HFFc6 (cell line): ENCODE data around the gene HBEGF. TPM values are rescaled to one million over a fixed set of nuclear protein-coding genes. Genes with fewer than 3 reads are reported as not detected.

Experiments
- DNase-seq: peaks from one replicate; pipeline ENCODE4 v3.0.0-alpha.2; 2018
- H3K27ac Mint-ChIP-seq: 2 replicates; pipeline ENCODE4 v1.8.0; 2020; ENCODE audit warnings: mild to moderate bottlenecking, mixed read lengths
- H3K27me3 Mint-ChIP-seq: 2 replicates; pipeline ENCODE4 v1.8.0; 2021; ENCODE audit warnings: mild to moderate bottlenecking, moderate library complexity, mixed read lengths; ENCODE audit not compliant: insufficient read depth
- H3K36me3 Mint-ChIP-seq: 2 replicates; pipeline ENCODE4 v1.8.0; 2021; ENCODE audit warnings: low read depth, mixed read lengths
- H3K4me1 Mint-ChIP-seq: 2 replicates; pipeline ENCODE4 v1.8.0; 2020; ENCODE audit warnings: low read depth, mixed read lengths
- H3K4me3 Mint-ChIP-seq: 2 replicates; pipeline ENCODE4 v1.8.0; 2020; ENCODE audit warnings: mild to moderate bottlenecking, moderate library complexity, mixed read lengths
- H3K9me3 Mint-ChIP-seq: 2 replicates; pipeline ENCODE4 v1.8.0; 2020; ENCODE audit warnings: mild to moderate bottlenecking, mixed read lengths
- CTCF ChIP-seq: fragments of 200-600 bp; sonication (generic); IDR thresholded peaks from 2 replicates; pipeline ENCODE4 v1.5.0; 2021; ENCODE audit warnings: antibody characterized with exemption, mild to moderate bottlenecking
- total RNA-seq, 6 experiments: library from RNA; stranded (reverse); fragmentation: NEBNext Ultra II Directional; extraction: Animal tissue kit (Norgen Biotek cat#: 25700); gene quantifications; 2 replicates in 1 of 6; 3 replicates in 5 of 6; pipeline ENCODE4 v1.2.3, GENCODE V29; 2021

Gene HBEGF
- total RNA-seq, 6 experiments from 2014 or later = 5.6 to 10.2 (median 6.9) TPM

GRCh38 chr5:140319833-140320232 lies 26.6 kb downstream of the HBEGF start:
- no peak overlapping the region for H3K27ac Mint-ChIP-seq
- DNase-seq = no peak
- no peaks in the 10 kb centered on the region; the same call in 1 of the 2 replicates for H3K9me3 Mint-ChIP-seq
- H3K27me3 Mint-ChIP-seq = peaks cover 1% of the 10 kb centered on the region
- peaks cover 66% of the 10 kb centered on the region for H3K4me1 Mint-ChIP-seq
- peaks cover 7% of the 10 kb centered on the region; the same call in 1 of the 2 replicates for H3K36me3 Mint-ChIP-seq
- H3K4me3 Mint-ChIP-seq = no peak overlapping the region
- TF ChIP-seq CTCF = no peak

- no peak for DNase-seq
- Mint-ChIP-seq H3K36me3 (peaks cover 7% of the 10 kb centered on the region; the same call in 1 of the 2 replicates), H3K4me1 (peaks cover 60% of the 10 kb centered on the region), H3K27me3 (peaks cover 1% of the 10 kb centered on the region; the same call in 1 of the 2 replicates), H3K27ac (peak overlapping the region; percentile 34; the same call in 1 of the 2 replicates), H3K4me3 (no peak overlapping the region), H3K9me3 (no peaks in the 10 kb centered on the region; the same call in 1 of the 2 replicates)
- no peak for TF ChIP-seq CTCF
Observed at GRCh38 chr5:140318792-140319191, 27.6 kb downstream of the HBEGF start.

- H3K36me3 Mint-ChIP-seq = peaks cover 7% of the 10 kb centered on the region; the same call in 1 of the 2 replicates
- DNase-seq = peak; percentile 74
- peak overlapping the region; percentile 43; the same call in 1 of the 2 replicates for H3K4me3 Mint-ChIP-seq
- peaks cover 60% of the 10 kb centered on the region for H3K4me1 Mint-ChIP-seq
- H3K9me3 Mint-ChIP-seq = no peaks in the 10 kb centered on the region; the same call in 1 of the 2 replicates
- H3K27me3 Mint-ChIP-seq = peaks cover 1% of the 10 kb centered on the region; the same call in 1 of the 2 replicates
- peak overlapping the region; percentile 78 for H3K27ac Mint-ChIP-seq
- TF ChIP-seq CTCF = no peak
Observed at GRCh38 chr5:140317859-140318258, 28.5 kb downstream of the HBEGF start.

- H3K36me3 Mint-ChIP-seq = no peaks in the 10 kb centered on the region
- peaks cover 2% of the 10 kb centered on the region for H3K27me3 Mint-ChIP-seq
- no peaks in the 10 kb centered on the region for H3K9me3 Mint-ChIP-seq
- H3K27ac Mint-ChIP-seq = peak overlapping the region; percentile 97
- peak overlapping the region; percentile 77; the same call in 1 of the 2 replicates for H3K4me3 Mint-ChIP-seq
- DNase-seq = no peak
- peaks cover 54% of the 10 kb centered on the region for H3K4me1 Mint-ChIP-seq
- no peak for TF ChIP-seq CTCF
Observed at GRCh38 chr5:140312791-140313189, 33.6 kb downstream of the HBEGF start.

GRCh38 chr5:140312067-140312790 lies 34.2 kb downstream of the HBEGF start:
- TF ChIP-seq CTCF = no peak
- Mint-ChIP-seq H3K36me3 (no peaks in the 10 kb centered on the region), H3K9me3 (no peaks in the 10 kb centered on the region), H3K4me1 (peaks cover 48% of the 10 kb centered on the region), H3K27me3 (peaks cover 2% of the 10 kb centered on the region), H3K4me3 (peak overlapping the region; percentile 77), H3K27ac (peak overlapping the region; percentile 97)
- DNase-seq = peak; percentile 91
